Kidney (tissue), 22 donors: ENCODE data around the gene GPR26. TPM values are rescaled to one million over a fixed set of nuclear protein-coding genes. Genes with fewer than 3 reads are reported as not detected.

ENCODE experiments used
- DNase-seq, 5 donors: peaks; one replicate each; pipeline ENCODE4 v3.0.0-alpha.2; 2013 to 2020
- FAIRE-seq: peaks from 2 replicates; lab custom pipeline; 2012; peaks lifted over from hg19 to GRCh38; lab: Jason Lieb, UNC
- H3K27ac ChIP-seq, 2 donors: one replicate each; pipeline ENCODE4 v1.7.0; 2013; ENCODE audit warnings: low read depth in 2 of 2, low read length in 2 of 2, inconsistent platforms in 1 of 2
- H3K27me3 ChIP-seq: one replicate; pipeline ENCODE4 v1.7.1; 2013; ENCODE audit warnings: low read length, inconsistent platforms; ENCODE audit not compliant: control insufficient read depth, insufficient read depth
- H3K36me3 ChIP-seq, 3 donors: one replicate each; pipeline versions ENCODE4 v1.7.0 to v1.7.1; 2013; ENCODE audit warnings: low read length in 3 of 3, control low read depth in 1 of 3, inconsistent platforms in 1 of 3; ENCODE audit not compliant: insufficient read depth in 3 of 3, control insufficient read depth in 2 of 3
- H3K4me1 ChIP-seq, 3 donors: one replicate each; pipeline versions ENCODE4 v1.7.0 to v1.7.1; 2013; ENCODE audit warnings: low read length in 3 of 3, inconsistent platforms in 1 of 3, low read depth in 1 of 3; ENCODE audit not compliant: control insufficient read depth in 2 of 3, insufficient read depth in 2 of 3
- H3K4me3 ChIP-seq, 3 donors: one replicate each; pipeline versions ENCODE4 v1.7.0 to v1.8.1; 2013; ENCODE audit warnings: low read length in 3 of 3, control low read depth in 1 of 3, inconsistent platforms in 1 of 3
- H3K9ac ChIP-seq, 3 donors: one replicate each; pipeline versions ENCODE4 v1.7.0 to v1.7.1; 2013; ENCODE audit warnings: low read length in 3 of 3, control low read depth in 1 of 3, inconsistent platforms in 1 of 3
- H3K9me3 ChIP-seq, 3 donors: one replicate each; pipeline versions ENCODE4 v1.7.0 to v1.7.1; 2013; ENCODE audit warnings: low read length in 3 of 3, control low read depth in 1 of 3, inconsistent platforms in 1 of 3; ENCODE audit not compliant: control insufficient read depth in 2 of 3, insufficient read depth in 1 of 3
- CTCF ChIP-seq: IDR thresholded peaks from 3 replicates; pipeline ENCODE4 v1.5.1; 2012; ENCODE audit warnings: mild to moderate bottlenecking, moderate library complexity, borderline replicate concordance; ENCODE audit not compliant: insufficient read depth; ENCODE audit errors: extremely low read depth
- intact Hi-C: fragments of 100-400 bp; cut with DNase I; formaldehyde crosslinking; loops from one replicate; pipeline ENCODE4 v1.11.1; 2022
- long read RNA-seq, 10 donors: library from polyadenylated mRNA in 1 of 10; unstranded in 1 of 10; transcript quantifications; one replicate each; pipeline ENCODE4 v2.0.0 and lab custom pipeline, GENCODE V29; 2021 to 2026
- polyA plus RNA-seq: library from polyadenylated mRNA; stranded (reverse); fragments of 350-450 nt; fragmentation: Illumina TruSeq; extraction: RNeasy Lipid Tissue Mini Kit (QIAGEN cat#74804); gene quantifications from one replicate; pipeline ENCODE4 v1.2.3, GENCODE V29; 2014; ENCODE audit warnings: low read depth, low replicate concordance; ENCODE audit not compliant: insufficient read depth
- total RNA-seq: library from RNA; stranded (reverse); fragmentation: NEBNext Ultra II Directional; extraction: Animal tissue kit (Norgen Biotek cat#: 25700); gene quantifications from one replicate; pipeline ENCODE4 v1.2.1, GENCODE V29; 2021
- donor health status: control.
- donor health status: control.
- donor health status: control.
- donor health status: control.
- donor health status: control.
- donor health status: DM: yes; HTN: yes; CAD: no.
- donor health status: Normal renal cell carcinoma (clear cell type).

Gene GPR26
- not detected for total RNA-seq
- polyA plus RNA-seq, result not detected
- long read RNA-seq, donor 1, result 0 reads
- long read RNA-seq, donor 2, result 0 reads
- long read RNA-seq, donor 3, result 0 reads
- long read RNA-seq, donor 4, result 0 reads
- long read RNA-seq, donor 5, result 0 reads
- long read RNA-seq, donor 6, result 0 reads
- long read RNA-seq, donor 7, result 0 reads
- long read RNA-seq, donor 8, result 0 reads
- long read RNA-seq, donor 9, result 0 reads
- long read RNA-seq, donor 10, result 0 reads

GRCh38 chr10:123666318-123667236, at the start of gene GPR26:
Gene GPR26, plus strand, starts transcription at chr10:123666355. Its CDS starts 53 bp downstream, at chr10:123666408.
- Histone ChIP-seq H3K4me3 (no peak within 1 kb of the TSS), H3K27ac (no peak within 1 kb of the TSS), H3K9me3 (peaks cover 0 to 6% (median 0%) of the 10 kb centered on the region in 3 donors), H3K36me3 (no peaks in the 10 kb centered on the region), H3K4me1 (no peaks in the 10 kb centered on the region), H3K9ac (no peak within 1 kb of the TSS), H3K27me3 (peaks cover 18% of the 10 kb centered on the region)
- DNase-seq, result peak in 4 of 5 donors; percentile 53 to 78 (median 72)
- FAIRE-seq, result no peak
- TF ChIP-seq CTCF, result no peak
- intact Hi-C loops, result no loop called here

- Histone ChIP-seq H3K4me3 (no peak overlapping the region), H3K9ac (no peak overlapping the region), H3K4me1 (no peaks in the 10 kb centered on the region), H3K9me3 (no peaks in the 10 kb centered on the region), H3K36me3 (no peaks in the 10 kb centered on the region), H3K27ac (no peak overlapping the region), H3K27me3 (no peaks in the 10 kb centered on the region)
- TF ChIP-seq CTCF, result no peak
- FAIRE-seq (no peak), DNase-seq (no peak)
- intact Hi-C loops, result no loop called here
Observed at GRCh38 chr10:123618224-123618623, 47.9 kb upstream of the GPR26 start.

- TF ChIP-seq CTCF, result no peak
- no peak overlapping the region for H3K4me3 ChIP-seq
- no peaks in the 10 kb centered on the region for H3K27me3 ChIP-seq
- no peaks in the 10 kb centered on the region for H3K4me1 ChIP-seq
- H3K9me3 ChIP-seq, result no peaks in the 10 kb centered on the region
- FAIRE-seq (no peak), DNase-seq (no peak)
- H3K9ac ChIP-seq, result no peak overlapping the region
- no peaks in the 10 kb centered on the region for H3K36me3 ChIP-seq
- intact Hi-C loops, result no loop called here
- no peak overlapping the region for H3K27ac ChIP-seq
Observed at GRCh38 chr10:123619067-123619855, 46.9 kb upstream of the GPR26 start.
